Stomach (tissue), 9 donors: Measurements from ENCODE around the gene GALK1. TPM values are rescaled to one million over a fixed set of nuclear protein-coding genes. Genes with fewer than 3 reads are reported as not detected.

Experiments used
- DNase-seq, 2 donors: peaks; one replicate each; pipeline versions ENCODE4 v3.0.0 to v3.0.0-alpha.2; 2013 to 2019
- H3K27ac ChIP-seq, 5 donors: fragments of 200-600 bp in 4 of 5; sonication (generic) in 4 of 5; one replicate each; pipeline ENCODE4 v1.5.1; 2013 to 2019; ENCODE audit warnings: mild to moderate bottlenecking in 1 of 5, moderate library complexity in 1 of 5
- H3K27me3 ChIP-seq, 3 donors: fragments of 200-600 bp; sonication (generic); one replicate each; pipeline ENCODE4 v1.5.1; 2017 to 2019; ENCODE audit warnings: mixed run types in 1 of 3
- H3K36me3 ChIP-seq, 4 donors: fragments of 200-600 bp; sonication (generic); 1 replicate in 3 of 4; 2 replicates in 1 of 4; pipeline ENCODE4 v1.5.1; 2016 to 2019
- H3K4me1 ChIP-seq, 4 donors: fragments of 200-600 bp; sonication (generic); one replicate each; pipeline ENCODE4 v1.5.1; 2016 to 2019
- H3K4me3 ChIP-seq, 4 donors: fragments of 200-600 bp; sonication (generic) in 3 of 4; one replicate each; pipeline ENCODE4 v1.5.1; 2016 to 2019; ENCODE audit warnings: mild to moderate bottlenecking in 1 of 4
- H3K9me3 ChIP-seq, 4 donors: fragments of 200-600 bp; sonication (generic); one replicate each; pipeline ENCODE4 v1.5.1; 2016 to 2019
- CTCF ChIP-seq, 7 experiments: fragments of 450-650 bp in 4 of 7; fragments of 200-600 bp in 3 of 7; sonication (generic) in 3 of 7; IDR thresholded peaks; one replicate each; pipeline ENCODE4 v1.5.1; 2016 to 2019; ENCODE audit warnings: antibody characterized with exemption in 7 of 7, control low read depth in 2 of 7, mild to moderate bottlenecking in 1 of 7
- POLR2A ChIP-seq, 4 donors: fragments of 450-650 bp; IDR thresholded peaks; one replicate each; pipeline ENCODE4 v1.6.1; 2016; ENCODE audit warnings: antibody characterized with exemption in 4 of 4, control low read depth in 2 of 4, mild to moderate bottlenecking in 1 of 4, moderate library complexity in 1 of 4
- POLR2AphosphoS5 ChIP-seq, 3 donors: sonication (generic); formaldehyde crosslinking; IDR thresholded peaks; one replicate each; pipeline ENCODE4 v1.6.1; 2016; ENCODE audit warnings: antibody characterized with exemption in 3 of 3
- WGBS, 5 donors: extraction: QIAGEN DNeasy Blood & Tissue Kit in 3 of 5; methylation state at CpG; one replicate each; pipeline versions ENCODE4 v1.1.5 to v1.1.7; 2013 to 2018; 5-methylcytosine and 5-hydroxymethylcytosine counted together
- intact Hi-C: fragments of 100-400 bp; cut with DNase I; formaldehyde crosslinking; loops from one replicate; pipeline ENCODE4 v1.15.1; 2023; ENCODE audit warnings: low total_unique reads
- polyA plus RNA-seq, 3 donors: library from polyadenylated mRNA; stranded (reverse); fragments of 200-250 nt; gene quantifications; one replicate each; pipeline ENCODE4 v1.2.3, GENCODE V29; 2013
- total RNA-seq, 5 donors: library from RNA; depleted of rRNA; stranded (reverse); fragments of >200 nt; gene quantifications; one replicate each; pipeline versions ENCODE4 v1.1.0 to v1.2.3, GENCODE V29; 2014 to 2016
- donor health status: healthy with polysubstance abuse.
- donor health status: Bipolar disorder and iron deficiency.
- donor health status: healthy.

The GALK1 gene
- total and polyA plus RNA-seq, 8 donors: 7.6 to 57.1 (median 34.5) TPM

GRCh38 chr17:75723171-75723930 lies 41.6 kb downstream of the GALK1 start:
- Histone ChIP-seq H3K9me3 (no peaks in the 10 kb centered on the region), H3K4me3 (peak overlapping the region in 3 of 4 donors; percentile 43 to 60 (median 58)), H3K27me3 (peaks cover 0 to 56% (median 21%) of the 10 kb centered on the region in 3 donors), H3K4me1 (peaks cover 17 to 41% (median 38%) of the 10 kb centered on the region in 4 donors), H3K36me3 (peaks cover 13 to 44% (median 37%) of the 10 kb centered on the region in 4 donors), H3K27ac (peak overlapping the region; percentile 83 to 92 (median 86))
- DNase-seq: peak; percentile 77 to 92
- 31 to 65% (median 48%) methylated on average over 9 to 18 of the region's 18 CpGs for WGBS, 5 donors
- TF ChIP-seq POLR2AphosphoS5 (IDR thresholded peaks at IDR 0.05) (peak in 2 of 3 donors; percentile 88 to 90), POLR2A (IDR thresholded peaks at IDR 0.05) (peak in 1 of 4 donors; percentile 6), CTCF (IDR thresholded peaks at IDR 0.05) (no peak)
- intact Hi-C loops: no loop called here

- peaks cover 17 to 41% (median 38%) of the 10 kb centered on the region in 4 donors for H3K4me1 ChIP-seq
- H3K4me3 ChIP-seq: peak overlapping the region; percentile 43 to 60 (median 55)
- intact Hi-C loops: no loop called here
- DNase-seq: no peak
- H3K9me3 ChIP-seq: no peaks in the 10 kb centered on the region
- 57 to 76% (median 59%) methylated on average over 9 of the region's 9 CpGs for WGBS, 5 donors
- TF ChIP-seq POLR2A (IDR thresholded peaks at IDR 0.05): no peak
- peaks cover 13 to 37% (median 30%) of the 10 kb centered on the region in 4 donors for H3K36me3 ChIP-seq
- peaks cover 0 to 56% (median 21%) of the 10 kb centered on the region in 3 donors for H3K27me3 ChIP-seq
- peak overlapping the region; percentile 83 to 92 (median 86) for H3K27ac ChIP-seq
Measured at GRCh38 chr17:75722542-75723095, 42.4 kb downstream of the GALK1 start.

GRCh38 chr17:75722076-75722475 lies 42.9 kb downstream of the GALK1 start:
- Histone ChIP-seq H3K36me3 (peaks cover 10 to 32% (median 25%) of the 10 kb centered on the region in 4 donors), H3K9me3 (no peaks in the 10 kb centered on the region), H3K4me3 (peak overlapping the region; percentile 43 to 60 (median 55)), H3K27ac (peak overlapping the region; percentile 83 to 92 (median 86)), H3K4me1 (peaks cover 17 to 41% (median 38%) of the 10 kb centered on the region in 4 donors), H3K27me3 (peaks cover 0 to 56% (median 21%) of the 10 kb centered on the region in 3 donors)
- intact Hi-C loops: no loop called here
- no peak for TF ChIP-seq POLR2A (IDR thresholded peaks at IDR 0.05)
- TF ChIP-seq POLR2AphosphoS5 (IDR thresholded peaks at IDR 0.05): peak in 1 of 3 donors; percentile 34
- no peak for TF ChIP-seq CTCF (IDR thresholded peaks at IDR 0.05)
- 35 to 65% (median 57%) methylated on average over 5 of the region's 5 CpGs for WGBS, 5 donors
- peak; percentile 56 to 61 for DNase-seq

- Histone ChIP-seq H3K9me3 (no peaks in the 10 kb centered on the region), H3K4me1 (peaks cover 17 to 41% (median 38%) of the 10 kb centered on the region in 4 donors), H3K4me3 (peak overlapping the region; percentile 43 to 60 (median 55)), H3K27ac (peak overlapping the region; percentile 83 to 92 (median 86)), H3K27me3 (peaks cover 0 to 57% (median 21%) of the 10 kb centered on the region in 3 donors), H3K36me3 (peaks cover 10 to 26% (median 22%) of the 10 kb centered on the region in 4 donors)
- peak in 1 of 2 donors; percentile 57 for DNase-seq
- intact Hi-C loops: no loop called here
- TF ChIP-seq POLR2AphosphoS5 (IDR thresholded peaks at IDR 0.05): peak in 1 of 3 donors; percentile 11
- no peak for TF ChIP-seq CTCF (IDR thresholded peaks at IDR 0.05)
- 9 to 15% (median 13%) methylated on average over 4 to 33 of the region's 33 CpGs for WGBS, 5 donors
Measured at GRCh38 chr17:75721463-75722011, 43.5 kb downstream of the GALK1 start.
